Stimulated activated effector memory CD8-positive, alpha-beta T cell treated with anti-CD3 and anti-CD28 coated beads, Interleukin-12 subunit alpha, Interleukin-12 subunit beta, amount 100 ng/mL, for 72 hours (primary cell): ENCODE results near the gene EDEM3.
A peak's percentile ranks its signal among the peaks of the same experiment; 100 is the strongest.

Experiments
- ATAC-seq: fragments of 150-1000 bp; cut with Tn5 transposase; 2 replicates; pipeline ENCODE4 v1.10.0; 2021
- DNase-seq, 2 donors: peaks; one replicate each; pipeline ENCODE4 v3.0.0; 2021 to 2022; ENCODE audit warnings: low spot score in 2 of 2
- H3K27ac Mint-ChIP-seq: one replicate; pipeline ENCODE4 v1.8.0; 2022; ENCODE audit warnings: mild to moderate bottlenecking, mixed read lengths
- H3K36me3 Mint-ChIP-seq: one replicate; pipeline ENCODE4 v1.8.0; 2022; ENCODE audit warnings: mild to moderate bottlenecking, mixed read lengths
- H3K4me1 Mint-ChIP-seq: one replicate; pipeline ENCODE4 v1.8.0; 2022; ENCODE audit warnings: mixed read lengths
- H3K4me3 Mint-ChIP-seq: one replicate; pipeline ENCODE4 v1.8.0; 2022; ENCODE audit warnings: mild to moderate bottlenecking, mixed read lengths
- H3K9me3 Mint-ChIP-seq: one replicate; pipeline ENCODE4 v1.8.0; 2022; ENCODE audit warnings: mixed read lengths

Gene EDEM3

GRCh38 chr1:184649451-184649888 lies 105.2 kb downstream of the EDEM3 start:
- peaks cover 4% of the 10 kb centered on the region for H3K9me3 Mint-ChIP-seq
- H3K36me3 Mint-ChIP-seq: no peaks in the 10 kb centered on the region
- no peaks in the 10 kb centered on the region for H3K4me1 Mint-ChIP-seq
- no peak overlapping the region for H3K27ac Mint-ChIP-seq
- DNase-seq (no peak), ATAC-seq (no peak)
- no peak overlapping the region for H3K4me3 Mint-ChIP-seq

GRCh38 chr1:184648856-184649201 lies 105.8 kb downstream of the EDEM3 start:
- H3K27ac Mint-ChIP-seq: no peak overlapping the region
- DNase-seq (no peak), ATAC-seq (no peak)
- H3K9me3 Mint-ChIP-seq: peaks cover 4% of the 10 kb centered on the region
- no peaks in the 10 kb centered on the region for H3K36me3 Mint-ChIP-seq
- no peak overlapping the region for H3K4me3 Mint-ChIP-seq
- H3K4me1 Mint-ChIP-seq: no peaks in the 10 kb centered on the region

GRCh38 chr1:184648160-184648855 lies 106.3 kb downstream of the EDEM3 start:
- H3K4me3 Mint-ChIP-seq: no peak overlapping the region
- H3K9me3 Mint-ChIP-seq: peaks cover 4% of the 10 kb centered on the region
- no peak overlapping the region for H3K27ac Mint-ChIP-seq
- DNase-seq (no peak), ATAC-seq (no peak)
- no peaks in the 10 kb centered on the region for H3K4me1 Mint-ChIP-seq
- H3K36me3 Mint-ChIP-seq: no peaks in the 10 kb centered on the region

GRCh38 chr1:184647471-184647870 lies 107.2 kb downstream of the EDEM3 start:
- peaks cover 4% of the 10 kb centered on the region for H3K9me3 Mint-ChIP-seq
- no peak for DNase-seq
- no peak for ATAC-seq
- no peaks in the 10 kb centered on the region for H3K36me3 Mint-ChIP-seq
- no peak overlapping the region for H3K4me3 Mint-ChIP-seq
- H3K4me1 Mint-ChIP-seq: no peaks in the 10 kb centered on the region
- H3K27ac Mint-ChIP-seq: no peak overlapping the region

GRCh38 chr1:184646824-184647223 lies 107.8 kb downstream of the EDEM3 start:
- H3K9me3 Mint-ChIP-seq: peaks cover 4% of the 10 kb centered on the region
- ATAC-seq: peak; percentile 9
- no peaks in the 10 kb centered on the region for H3K36me3 Mint-ChIP-seq
- no peak for DNase-seq
- H3K4me1 Mint-ChIP-seq: no peaks in the 10 kb centered on the region
- H3K4me3 Mint-ChIP-seq: no peak overlapping the region
- H3K27ac Mint-ChIP-seq: no peak overlapping the region

GRCh38 chr1:184646178-184646701 lies 108.4 kb downstream of the EDEM3 start:
- H3K27ac Mint-ChIP-seq: no peak overlapping the region
- no peaks in the 10 kb centered on the region for H3K9me3 Mint-ChIP-seq
- DNase-seq (no peak), ATAC-seq (no peak)
- H3K4me1 Mint-ChIP-seq: no peaks in the 10 kb centered on the region
- H3K4me3 Mint-ChIP-seq: no peak overlapping the region
- H3K36me3 Mint-ChIP-seq: no peaks in the 10 kb centered on the region

GRCh38 chr1:184644771-184645170 lies 109.9 kb downstream of the EDEM3 start:
- Mint-ChIP-seq H3K4me1 (no peaks in the 10 kb centered on the region), H3K9me3 (no peaks in the 10 kb centered on the region), H3K27ac (no peak overlapping the region), H3K4me3 (no peak overlapping the region), H3K36me3 (no peaks in the 10 kb centered on the region)
- DNase-seq (no peak), ATAC-seq (no peak)

- no peaks in the 10 kb centered on the region for H3K36me3 Mint-ChIP-seq
- no peaks in the 10 kb centered on the region for H3K4me1 Mint-ChIP-seq
- no peak overlapping the region for H3K27ac Mint-ChIP-seq
- no peaks in the 10 kb centered on the region for H3K9me3 Mint-ChIP-seq
- DNase-seq (no peak), ATAC-seq (no peak)
- H3K4me3 Mint-ChIP-seq: no peak overlapping the region
Measured at GRCh38 chr1:184643661-184644060, 111.0 kb downstream of the EDEM3 start.

- no peaks in the 10 kb centered on the region for H3K36me3 Mint-ChIP-seq
- no peak overlapping the region for H3K4me3 Mint-ChIP-seq
- ATAC-seq: no peak
- DNase-seq: no peak
- no peaks in the 10 kb centered on the region for H3K4me1 Mint-ChIP-seq
- no peaks in the 10 kb centered on the region for H3K9me3 Mint-ChIP-seq
- no peak overlapping the region for H3K27ac Mint-ChIP-seq
Measured at GRCh38 chr1:184641894-184642293, 112.8 kb downstream of the EDEM3 start.

GRCh38 chr1:184640505-184640904 lies 114.2 kb downstream of the EDEM3 start:
- no peaks in the 10 kb centered on the region for H3K36me3 Mint-ChIP-seq
- H3K4me3 Mint-ChIP-seq: no peak overlapping the region

More at GRCh38 chr1:184640505-184640904, 114.2 kb downstream of the EDEM3 start:
- ATAC-seq: no peak
- H3K4me1 Mint-ChIP-seq: no peaks in the 10 kb centered on the region
- DNase-seq: no peak
- H3K27ac Mint-ChIP-seq: no peak overlapping the region
- H3K9me3 Mint-ChIP-seq: no peaks in the 10 kb centered on the region
